Left lobe of liver (tissue), 2 donors: ENCODE data around the gene IGDCC3. TPM values are rescaled to one million over a fixed set of nuclear protein-coding genes. Genes with fewer than 3 reads are reported as not detected.

ENCODE experiments used
- ATAC-seq: fragments of 200-7000 bp; cut with Tn5 transposase; one replicate; pipeline ENCODE4 v1.9.1; 2020; ENCODE audit warnings: mild to moderate bottlenecking, moderate library complexity
- DNase-seq: peaks from one replicate; pipeline ENCODE4 v3.0.0-alpha.2; 2020; ENCODE audit warnings: low spot score
- total RNA-seq: library from RNA; stranded (reverse); gene quantifications from one replicate; pipeline ENCODE4 v1.2.1, GENCODE V29; 2021
- donor health status: DM: no; HTN: no; CAD: no; lungs with moderate emphysema.
- donor health status: DM: no; HTN: yes; CAD: no.

IGDCC3 gene
- total RNA-seq, 1 donor from 2014 or later: 0.23 TPM

GRCh38 chr15:65389226-65389625, 11.4 kb upstream of the IGDCC3 start:
- no peak for DNase-seq
- ATAC-seq: no peak

DNA sequence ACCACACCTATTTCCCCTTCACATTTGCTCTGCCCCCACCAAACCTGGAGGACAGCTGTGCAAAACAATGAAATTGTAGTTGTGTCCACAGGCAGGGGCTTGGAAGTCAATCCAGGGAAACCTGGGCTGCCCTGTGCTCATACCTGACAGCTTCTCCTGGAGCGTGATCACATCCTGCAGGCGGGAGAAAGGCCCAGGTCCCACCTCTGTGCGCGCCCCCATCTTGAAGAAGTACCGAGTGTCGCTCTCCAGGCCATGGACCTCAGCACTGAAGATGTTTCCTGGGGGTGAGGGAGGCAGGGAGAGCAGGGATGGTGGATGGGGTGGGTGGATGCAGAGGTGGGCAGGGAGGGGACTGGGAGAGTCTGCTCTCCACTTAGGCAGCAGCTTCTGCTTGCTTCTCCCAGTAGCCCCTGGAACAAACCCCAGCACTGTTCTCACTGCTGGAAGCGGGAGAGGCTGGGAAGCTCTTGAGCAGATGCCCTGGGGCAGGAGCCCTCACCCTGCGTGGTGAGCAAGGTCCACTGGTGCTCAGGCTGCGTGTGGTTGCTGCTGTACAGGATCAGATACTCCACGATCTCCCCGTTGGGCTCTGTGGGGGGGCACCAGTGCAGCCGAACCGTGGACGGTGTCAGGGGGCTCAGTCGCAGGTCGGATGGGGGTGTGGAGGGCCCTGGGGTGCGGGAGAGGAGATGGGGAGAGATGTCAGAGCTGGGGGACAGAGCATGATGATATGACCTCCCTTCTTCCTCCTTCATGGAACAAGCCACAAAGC, 10.7 kb upstream of the IGDCC3 start:
- DNase-seq: no peak
- ATAC-seq: no peak

- DNase-seq: no peak
- ATAC-seq: no peak
These were observed 9.1 kb upstream of the IGDCC3 start for GRCh38 chr15:65386886-65387285.

DNA sequence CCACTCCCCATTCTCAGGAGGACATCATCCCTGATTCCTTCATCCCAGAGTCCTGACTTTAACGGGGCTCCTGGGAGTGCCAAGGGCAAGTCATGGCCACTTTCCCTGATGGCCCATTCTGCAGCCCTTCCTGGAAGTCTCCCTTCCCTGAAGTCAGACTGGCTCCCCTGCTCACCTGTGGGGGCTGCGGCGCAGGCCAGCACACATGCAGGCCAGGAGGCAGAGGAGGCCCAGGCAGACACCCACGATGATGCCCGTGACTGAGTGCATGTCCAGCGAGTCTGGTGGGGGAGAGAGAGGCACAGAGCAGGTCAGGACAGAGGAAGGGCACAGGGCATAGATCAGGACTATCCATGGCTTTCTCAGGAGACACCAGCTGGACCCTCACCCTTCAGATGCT, 8.6 kb upstream of the IGDCC3 start:
- DNase-seq (no peak), ATAC-seq (no peak)

GRCh38 chr15:65385870-65386258, 8.1 kb upstream of the IGDCC3 start:
- DNase-seq (no peak), ATAC-seq (peak; percentile 3)

- DNase-seq (peak; percentile 81), ATAC-seq (peak; percentile 98)
These were observed 7.4 kb upstream of the IGDCC3 start for GRCh38 chr15:65384895-65385869.

- no peak for DNase-seq
- no peak for ATAC-seq
These were observed 6.7 kb upstream of the IGDCC3 start for GRCh38 chr15:65384505-65384894.

- no peak for ATAC-seq
- no peak for DNase-seq
These were observed 6.2 kb upstream of the IGDCC3 start for GRCh38 chr15:65383991-65384390.

- no peak for ATAC-seq
These were observed 5.7 kb upstream of the IGDCC3 start for GRCh38 chr15:65383456-65383855.

GRCh38 chr15:65382921-65383320, 5.1 kb upstream of the IGDCC3 start:
- DNase-seq (no peak), ATAC-seq (no peak)

More at GRCh38 chr15:65383456-65383855, 5.7 kb upstream of the IGDCC3 start:
- no peak for DNase-seq

- DNase-seq (no peak), ATAC-seq (no peak)
These were observed 4.3 kb upstream of the IGDCC3 start for GRCh38 chr15:65382146-65382491.

DNA sequence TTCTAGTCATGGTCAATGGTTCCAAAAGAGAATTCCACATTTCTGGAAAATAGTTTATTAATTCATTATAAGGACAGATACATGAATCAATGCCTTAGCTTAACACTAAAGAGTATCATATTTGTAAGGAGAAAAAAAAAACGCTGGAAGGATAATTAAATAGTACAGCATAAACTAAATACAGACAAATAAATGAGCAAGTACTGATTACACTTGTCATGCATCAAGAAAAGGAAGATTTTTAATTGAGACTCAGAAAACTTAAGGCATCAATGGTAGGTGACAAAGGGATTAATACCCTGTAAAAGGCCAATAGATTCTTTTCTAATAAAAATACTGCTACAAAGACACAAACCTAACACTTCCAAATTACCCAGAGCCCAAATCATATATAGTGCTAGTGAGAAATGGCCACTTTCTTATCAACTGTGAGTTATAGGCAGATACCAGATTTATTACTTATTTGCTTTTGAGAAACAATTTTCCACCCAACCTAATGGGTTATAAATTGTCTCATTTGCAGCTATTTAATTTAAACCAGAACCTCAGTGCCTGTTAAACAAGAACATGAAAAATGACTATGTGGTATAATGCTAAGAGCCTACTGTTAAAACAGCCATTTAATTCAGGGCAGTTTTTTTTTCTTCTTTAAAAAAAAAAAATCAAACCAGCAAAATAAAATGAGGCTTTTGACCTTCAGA, 3.8 kb upstream of the IGDCC3 start:
- no peak for ATAC-seq
- DNase-seq: no peak

DNA sequence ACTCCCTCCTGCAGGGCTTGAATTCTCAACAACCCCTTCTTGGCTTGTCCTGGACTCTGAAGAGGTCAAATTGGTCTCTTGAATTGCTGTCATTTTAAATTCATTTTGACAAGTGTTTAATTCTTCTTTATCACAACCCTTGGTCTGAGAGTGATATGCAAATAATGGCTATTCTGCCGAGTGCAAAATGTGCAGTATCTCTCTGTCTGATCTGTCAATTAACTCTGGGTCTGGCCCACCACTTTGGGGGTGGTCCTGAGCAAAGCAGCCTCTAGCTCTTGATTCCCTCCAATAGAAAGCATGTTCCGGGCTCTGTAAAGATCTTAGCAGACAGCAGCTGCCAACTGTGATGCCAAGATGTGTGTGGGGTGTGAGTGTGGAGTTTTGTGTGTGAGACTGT, 2.2 kb upstream of the IGDCC3 start:
- ATAC-seq (no peak), DNase-seq (no peak)

GRCh38 chr15:65377105-65377975, 462 bp downstream of the IGDCC3 start:
- peak; percentile 79 for ATAC-seq

DNA sequence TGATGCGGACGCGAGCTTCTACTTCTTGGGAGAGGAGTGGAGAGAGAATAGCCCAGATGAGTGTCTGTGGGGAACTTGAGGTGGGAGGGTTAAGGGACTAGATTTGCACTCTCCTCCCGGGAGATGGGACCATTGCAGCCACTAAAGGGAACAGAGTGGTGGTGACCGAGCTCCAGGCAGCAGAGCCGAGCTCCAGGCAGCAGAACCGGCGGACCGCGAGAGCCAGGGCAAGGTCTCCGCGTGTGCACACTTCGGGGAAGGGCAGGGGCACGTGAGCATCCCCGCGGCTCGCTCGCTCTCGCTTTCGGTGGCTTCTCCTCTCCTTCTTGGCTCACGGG, 1.1 kb downstream of the IGDCC3 start:
- ATAC-seq: peak; percentile 65
- no peak for DNase-seq

More at GRCh38 chr15:65377105-65377975, 462 bp downstream of the IGDCC3 start:
- DNase-seq: no peak

GRCh38 chr15:65375871-65376607, 1.8 kb downstream of the IGDCC3 start:
- DNase-seq: no peak

GRCh38 chr15:65374821-65375401, 2.9 kb downstream of the IGDCC3 start:
- DNase-seq (no peak), ATAC-seq (no peak)

More at GRCh38 chr15:65375871-65376607, 1.8 kb downstream of the IGDCC3 start:
- ATAC-seq: no peak

GRCh38 chr15:65374334-65374733, 3.5 kb downstream of the IGDCC3 start:
- ATAC-seq: no peak
- no peak for DNase-seq

DNA sequence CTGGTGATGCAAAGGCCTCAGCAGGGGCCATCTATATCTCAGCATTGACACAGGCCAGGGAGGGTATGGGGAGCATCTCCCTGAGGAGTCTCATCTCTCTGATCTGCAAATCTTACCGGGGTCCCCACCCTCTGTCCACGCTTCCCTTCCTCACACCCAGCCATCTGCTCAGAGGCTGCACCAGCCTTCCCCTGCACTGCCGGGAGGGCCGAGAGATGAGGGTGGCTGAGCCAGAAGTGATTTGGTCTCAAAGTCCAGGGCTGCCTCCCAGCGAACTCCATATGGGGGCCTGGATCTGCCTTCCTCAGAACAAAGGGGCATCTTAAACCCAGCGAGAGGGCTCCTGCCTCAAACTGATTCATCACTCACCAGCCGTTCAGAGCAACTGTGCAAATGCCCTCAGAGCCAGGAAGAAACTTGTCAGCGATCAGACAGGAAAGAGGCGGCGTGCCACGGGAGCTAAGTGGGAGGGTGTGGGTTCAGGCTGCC, 4.6 kb downstream of the IGDCC3 start:
- ATAC-seq: no peak
- no peak for DNase-seq
